ENCODE measurements around the gene PKIG. TPM values are rescaled to one million over a fixed set of nuclear protein-coding genes. Genes with fewer than 3 reads are reported as not detected.

PKIG gene
- polyA plus RNA-seq, 3 donors = 0.67 to 1.4 (median 0.84) TPM

GRCh38 chr20:44648068-44648467, 65.7 kb downstream of the PKIG start:
- 100% methylated on average over 1 of the region's 5 CpGs for WGBS (ENCODE audit: insufficient coverage)
- H3K36me3 Mint-ChIP-seq = no peaks in the 10 kb centered on the region
- intact Hi-C loops (cut with micrococcal nuclease) = loop anchor here in 1 of 2 donors (10.0 kb wide), 1 partner anchor 317 kb away; the partner anchor contains the start of genes STK4 and TOMM34
- H2AFZ ChIP-seq (ENCODE audit: insufficient read depth, low read depth, low read length, poor library complexity, severe bottlenecking) = no peak overlapping the region
- no peaks in the 10 kb centered on the region for H4K20me1 ChIP-seq (ENCODE audit: insufficient read depth, low read length)
- H3K27me3 ChIP-seq (ENCODE audit: control insufficient read depth in 2 of 2, insufficient read depth in 2 of 2, low read length in 2 of 2) = no peaks in the 10 kb centered on the region
- H3K27ac Mint-ChIP-seq = peak overlapping the region in 1 of 7 donors; percentile 72
- H3K9me3 ChIP-seq (replicated peaks in 1 of 2; ENCODE audit: control insufficient read depth in 1 of 2, insufficient read depth in 1 of 2, low read length in 2 of 2) = no peaks in the 10 kb centered on the region
- H3K27ac ChIP-seq (ENCODE audit: low read depth in 1 of 2, low read length in 2 of 2) = no peak overlapping the region
- H3K4me3 ChIP-seq (replicated peaks in 1 of 3; ENCODE audit: low read depth in 2 of 3, low read length in 3 of 3) = no peak overlapping the region
- H3K4me1 ChIP-seq (ENCODE audit: control insufficient read depth in 1 of 2, insufficient read depth in 2 of 2, low read length in 2 of 2) = peaks cover 70 to 78% of the 10 kb centered on the region in 2 donors
- H3K36me3 ChIP-seq (replicated peaks in 1 of 2; ENCODE audit: control insufficient read depth in 1 of 2, insufficient read depth in 2 of 2, low read length in 2 of 2) = no peaks in the 10 kb centered on the region
- H3K4me2 ChIP-seq (replicated peaks; ENCODE audit: extremely low read depth, low read length, poor library complexity, severe bottlenecking) = no peak overlapping the region
- no peaks in the 10 kb centered on the region for H3K9me3 Mint-ChIP-seq
- no peak overlapping the region for H3K4me3 Mint-ChIP-seq
- DNase-seq = no peak
- peaks cover 3 to 6% (median 5%) of the 10 kb centered on the region in 3 donors for H3K27me3 Mint-ChIP-seq (ENCODE audit: low read depth in 3 of 3)
- H3K9ac ChIP-seq (ENCODE audit: insufficient read depth, low read length, poor library complexity, severe bottlenecking) = no peak overlapping the region
- peaks cover 78% of the 10 kb centered on the region for H3K4me1 Mint-ChIP-seq
- H3K79me2 ChIP-seq (ENCODE audit: insufficient read depth, low read length) = peaks cover 17% of the 10 kb centered on the region
- no peak for TF ChIP-seq CTCF (IDR thresholded peaks at IDR 0.05)

- no peaks in the 10 kb centered on the region for H3K27me3 ChIP-seq (ENCODE audit: control insufficient read depth in 2 of 2, insufficient read depth in 2 of 2, low read length in 2 of 2)
- H3K9ac ChIP-seq (ENCODE audit: insufficient read depth, low read length, poor library complexity, severe bottlenecking) = no peak overlapping the region
- DNase-seq = no peak
- peaks cover 3 to 7% (median 7%) of the 10 kb centered on the region in 3 donors for H3K27me3 Mint-ChIP-seq (ENCODE audit: low read depth in 3 of 3)
- H3K9me3 Mint-ChIP-seq = no peaks in the 10 kb centered on the region
- peaks cover 78% of the 10 kb centered on the region for H3K4me1 Mint-ChIP-seq
- no peaks in the 10 kb centered on the region for H3K36me3 Mint-ChIP-seq
- no peak overlapping the region for H3K4me3 Mint-ChIP-seq
- H3K9me3 ChIP-seq (replicated peaks in 1 of 2; ENCODE audit: control insufficient read depth in 1 of 2, insufficient read depth in 1 of 2, low read length in 2 of 2) = no peaks in the 10 kb centered on the region
- H3K79me2 ChIP-seq (ENCODE audit: insufficient read depth, low read length) = peaks cover 17% of the 10 kb centered on the region
- peak overlapping the region in 1 of 2 donors; percentile 33 for H3K27ac ChIP-seq (ENCODE audit: low read depth in 1 of 2, low read length in 2 of 2)
- H3K36me3 ChIP-seq (replicated peaks in 1 of 2; ENCODE audit: control insufficient read depth in 1 of 2, insufficient read depth in 2 of 2, low read length in 2 of 2) = no peaks in the 10 kb centered on the region
- 74% methylated on average over 4 of the region's 7 CpGs for WGBS (ENCODE audit: insufficient coverage)
- no peak overlapping the region for H2AFZ ChIP-seq (ENCODE audit: insufficient read depth, low read depth, low read length, poor library complexity, severe bottlenecking)
- intact Hi-C loops (cut with micrococcal nuclease) = loop anchor here in 1 of 2 donors (10.0 kb wide), 1 partner anchor 316 kb away; the partner anchor contains the start of genes STK4 and TOMM34
- no peaks in the 10 kb centered on the region for H4K20me1 ChIP-seq (ENCODE audit: insufficient read depth, low read length)
- H3K4me3 ChIP-seq (replicated peaks in 1 of 3; ENCODE audit: low read depth in 2 of 3, low read length in 3 of 3) = no peak overlapping the region
- H3K4me1 ChIP-seq (ENCODE audit: control insufficient read depth in 1 of 2, insufficient read depth in 2 of 2, low read length in 2 of 2) = peaks cover 70 to 78% of the 10 kb centered on the region in 2 donors
- TF ChIP-seq CTCF (IDR thresholded peaks at IDR 0.05) = no peak
- no peak overlapping the region for H3K4me2 ChIP-seq (replicated peaks; ENCODE audit: extremely low read depth, low read length, poor library complexity, severe bottlenecking)
- peak overlapping the region in 1 of 7 donors; percentile 63 for H3K27ac Mint-ChIP-seq
These were observed 66.2 kb downstream of the PKIG start for GRCh38 chr20:44648579-44648978.
